HepG2 (cell line): Measurements from ENCODE around the gene JUND. TPM values are rescaled to one million over a fixed set of nuclear protein-coding genes. Genes with fewer than 3 reads are reported as not detected.
A peak's percentile ranks its signal among the peaks of the same experiment; 100 is the strongest.

Experiments
- ASH2L ChIP-seq: fragments of 300-600, 200-600 bp; sonication (generic); IDR thresholded peaks from 2 replicates; pipeline ENCODE4 v1.7.0; 2017; ENCODE audit warnings: low read depth, mild to moderate bottlenecking, moderate library complexity, mixed read lengths, low read length; ENCODE audit not compliant: insufficient read length
- KLF12 ChIP-seq: sonication (generic); formaldehyde crosslinking; IDR thresholded peaks from 2 replicates; pipeline ENCODE4 v1.4.0; 2020; ENCODE audit warnings: missing genetic modification reagents, borderline replicate concordance
- NFIC ChIP-seq: IDR thresholded peaks from 2 replicates; pipeline ENCODE4 v1.6.1; 2012; ENCODE audit warnings: mild to moderate bottlenecking, low read length, inconsistent platforms
- SRSF4 ChIP-seq: fragments of 200-400 bp; formaldehyde crosslinking; IDR thresholded peaks from one replicate; pipeline ENCODE4 v1.6.1; 2018; ENCODE audit warnings: mild to moderate bottlenecking, low read depth, low read length, moderate library complexity; ENCODE audit not compliant: poor library complexity, severe bottlenecking
- YY1 ChIP-seq: IDR thresholded peaks from 2 replicates; pipeline ENCODE4 v1.6.1; 2011; ENCODE audit warnings: low read length, low read depth, moderate library complexity, mild to moderate bottlenecking; ENCODE audit not compliant: insufficient read depth, insufficient replicate concordance
- ZBTB40 ChIP-seq, 2 experiments: fragments of 450-650 bp in 1 of 2; sonication (generic) in 1 of 2; formaldehyde crosslinking in 1 of 2; IDR thresholded peaks; 2 replicates each; pipeline versions ENCODE4 v1.6.1 to v1.8.0; 2016 to 2022; ENCODE audit warnings: antibody characterized with exemption in 1 of 2, mild to moderate bottlenecking in 1 of 2, missing genetic modification reagents in 1 of 2
- ZC3H13 ChIP-seq: sonication (generic); formaldehyde crosslinking; IDR thresholded peaks from 2 replicates; pipeline ENCODE4 v1.8.1; 2023; ENCODE audit warnings: mild to moderate bottlenecking, missing genetic modification reagents, moderate library complexity
- ZFX ChIP-seq: sonication (generic); formaldehyde crosslinking; IDR thresholded peaks from 2 replicates; pipeline ENCODE4 v1.4.0; 2020; ENCODE audit warnings: mild to moderate bottlenecking, low read depth, missing genetic modification reagents, moderate library complexity
- ZMYM2 ChIP-seq: sonication (generic); formaldehyde crosslinking; IDR thresholded peaks from 2 replicates; pipeline ENCODE4 v1.8.0; 2022; ENCODE audit warnings: mild to moderate bottlenecking, missing genetic modification reagents
- ZNF335 ChIP-seq: sonication (generic); formaldehyde crosslinking; IDR thresholded peaks from 2 replicates; pipeline ENCODE4 v1.4.0; 2020; ENCODE audit warnings: missing genetic modification reagents
- ZNF414 ChIP-seq: sonication (generic); formaldehyde crosslinking; IDR thresholded peaks from 2 replicates; pipeline ENCODE4 v1.5.0; 2020; ENCODE audit warnings: missing genetic modification reagents
- ZNF44 ChIP-seq: sonication (generic); formaldehyde crosslinking; IDR thresholded peaks from 2 replicates; pipeline ENCODE4 v1.5.1; 2020; ENCODE audit warnings: mild to moderate bottlenecking, missing genetic modification reagents
- ZNF468 ChIP-seq: sonication (generic); formaldehyde crosslinking; IDR thresholded peaks from 2 replicates; pipeline ENCODE4 v1.8.0; 2022; ENCODE audit warnings: mild to moderate bottlenecking, moderate library complexity, missing genetic modification reagents
- ZNF556 ChIP-seq: sonication (generic); formaldehyde crosslinking; IDR thresholded peaks from 2 replicates; pipeline ENCODE4 v1.4.0; 2020; ENCODE audit warnings: mild to moderate bottlenecking, missing genetic modification reagents, borderline replicate concordance
- ZNF619 ChIP-seq: sonication (generic); formaldehyde crosslinking; IDR thresholded peaks from 2 replicates; pipeline ENCODE4 v1.4.0; 2020; ENCODE audit warnings: mild to moderate bottlenecking, missing genetic modification reagents
- polyA plus RNA-seq, 8 experiments: library from polyadenylated mRNA; depleted of rRNA in 3 of 8; stranded (reverse) in 7 of 8; unstranded in 1 of 8; fragments of >200 nt; fragmentation: Illumina TruSeq in 4 of 8; extraction: Trizol in 4 of 8; gene quantifications; 2 replicates each; pipeline versions ENCODE4 v1.2.1 to v1.2.3, GENCODE V29; 2011 to 2016; ENCODE audit warnings: low read depth in 4 of 8, missing spikeins in 1 of 8, mixed read lengths in 1 of 8; ENCODE audit not compliant: insufficient read depth in 1 of 8
- total RNA-seq, 5 experiments: library from RNA; depleted of rRNA; stranded (reverse); fragments of >200 nt; fragmentation: Illumina TruSeq; extraction: Trizol; gene quantifications; 2 replicates each; pipeline ENCODE4 v1.2.3, GENCODE V29; 2016; ENCODE audit warnings: low read depth in 1 of 5
- TF ChIP-seq, protein P1 (sequence below), 2 experiments: sonication (generic) in 1 of 2; formaldehyde crosslinking in 1 of 2; IDR thresholded peaks; 2 replicates each; pipeline versions ENCODE4 v1.5.1 to v1.6.1; 2011 to 2020; ENCODE audit warnings: borderline replicate concordance in 1 of 2, low read depth in 1 of 2, low read length in 1 of 2, mild to moderate bottlenecking in 1 of 2, missing genetic modification reagents in 1 of 2, moderate library complexity in 1 of 2

Gene JUND
- total and polyA plus RNA-seq, 2 of the 13 experiments (the other 11 are each of a cell fraction or from before 2014, with no cell fraction given), result 41.2 to 59.8 TPM

DNA sequence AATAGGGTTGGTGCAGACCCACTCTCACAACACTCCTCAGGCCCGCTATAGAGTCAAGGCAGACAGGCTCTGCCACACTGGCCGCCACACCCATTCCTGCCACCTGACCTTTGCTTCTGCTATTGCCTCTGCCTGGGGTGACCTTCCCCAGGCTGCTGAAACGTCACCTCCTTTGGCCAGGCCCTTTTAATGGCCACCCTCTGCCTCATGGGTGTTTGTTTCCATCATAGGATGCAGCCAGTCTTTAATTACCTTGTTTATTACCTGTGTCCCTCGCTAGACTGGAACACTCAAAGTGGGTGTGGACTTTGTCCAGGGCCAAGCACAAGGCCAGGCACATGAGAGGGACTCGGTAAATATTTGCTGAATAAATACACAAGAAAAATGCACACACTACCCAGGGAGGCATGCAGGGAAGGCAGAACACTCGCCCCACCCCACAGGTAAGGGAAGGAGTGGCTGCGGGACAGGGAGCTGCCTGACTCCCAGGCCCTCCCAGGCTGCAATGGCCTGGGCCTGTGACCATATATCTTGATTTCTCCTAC is 38.2 kb upstream of the JUND start (continued):
- TF ChIP-seq ZBTB40 (IDR thresholded peaks at IDR 0.05) (no peak), ZBTB40 (CRISPR knock-in tag; IDR thresholded peaks at IDR 0.05) (peak; percentile 49; the same call in 1 of the 2 replicates), ZNF556 (CRISPR knock-in tag) (peak; percentile 62; the same call in 1 of the 2 replicates), KLF12 (peak; percentile 52; the same call in 1 of the 2 replicates), ZNF44 (CRISPR knock-in tag) (no peak), YY1 (peak; percentile 41), NFIC (0 out of 2 replicates have a peak, but pooled peaks have one; percentile 28), ZFX (CRISPR knock-in tag) (peak; percentile 73), ZNF414 (CRISPR knock-in tag) (peak; percentile 33; the same call in 1 of the 2 replicates), ASH2L (peak; percentile 54), ZC3H13 (CRISPR knock-in tag) (0 out of 2 replicates have a peak, but pooled peaks have one; percentile 50), ZNF619 (CRISPR knock-in tag) (peak; percentile 89; the same call in 1 of the 2 replicates), ZNF468 (no peak), SRSF4 (no peak), ZMYM2 (CRISPR knock-in tag) (peak; percentile 98), ZNF335 (peak; percentile 65)
- TF ChIP-seq, protein P1, sequence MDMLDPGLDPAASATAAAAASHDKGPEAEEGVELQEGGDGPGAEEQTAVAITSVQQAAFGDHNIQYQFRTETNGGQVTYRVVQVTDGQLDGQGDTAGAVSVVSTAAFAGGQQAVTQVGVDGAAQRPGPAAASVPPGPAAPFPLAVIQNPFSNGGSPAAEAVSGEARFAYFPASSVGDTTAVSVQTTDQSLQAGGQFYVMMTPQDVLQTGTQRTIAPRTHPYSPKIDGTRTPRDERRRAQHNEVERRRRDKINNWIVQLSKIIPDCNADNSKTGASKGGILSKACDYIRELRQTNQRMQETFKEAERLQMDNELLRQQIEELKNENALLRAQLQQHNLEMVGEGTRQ (IDR thresholded peaks at IDR 0.05; ENCODE audit: low read depth, low read length), result no peak
- TF ChIP-seq, protein P1 (CRISPR knock-in tag; IDR thresholded peaks at IDR 0.05; ENCODE audit: borderline replicate concordance), result no peak; the same call in 1 of the 2 replicates
